CD1c-positive myeloid dendritic cell (primary cell): Measurements from ENCODE around the gene NBPF26.
"Not testable (repeated sequence)": the region's sequence is repeated elsewhere in the genome, so short reads cannot be mapped to it uniquely, and the experiment has no call there.

Experiments used
- DNase-seq: peaks from one replicate; pipeline ENCODE4 v3.0.0-alpha.2; 2016; ENCODE audit errors: extremely low spot score

Gene NBPF26

DNA sequence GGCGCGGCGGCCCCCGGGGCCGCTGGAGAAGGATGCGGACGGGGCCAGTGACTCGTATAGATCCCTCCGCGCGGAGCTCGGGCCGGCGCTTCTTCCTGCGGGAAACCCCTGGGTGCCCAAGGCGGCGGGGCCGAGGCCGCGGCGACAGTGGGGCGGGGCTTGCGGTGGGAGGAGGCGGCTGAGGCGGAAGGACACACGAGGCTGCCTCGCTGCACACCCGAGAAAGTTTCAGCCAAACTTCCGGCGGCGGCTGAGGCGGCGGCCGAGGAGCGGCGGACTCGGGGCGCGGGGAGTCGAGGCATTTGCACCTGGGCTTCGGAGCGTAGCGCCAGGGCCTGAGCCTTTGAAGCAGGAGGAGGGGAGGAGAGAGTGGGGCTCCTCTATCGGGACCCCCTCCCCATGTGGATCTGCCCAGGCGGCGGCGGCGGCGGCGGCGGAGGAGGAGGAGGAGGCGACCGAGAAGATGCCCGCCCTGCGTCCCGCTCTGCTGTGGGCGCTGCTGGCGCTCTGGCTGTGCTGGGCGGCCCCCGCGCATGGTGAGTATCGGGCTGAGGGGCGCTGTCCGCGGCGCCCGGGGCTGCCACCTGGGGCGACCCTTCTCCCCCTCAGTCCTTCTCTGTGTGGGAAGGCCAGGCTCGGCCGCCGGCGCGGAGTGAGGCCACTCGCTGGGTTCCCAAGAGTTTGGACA is at the start of gene NBPF26:
NBPF26 (plus strand) TSS at position 231 of the 688 bp plus-strand sequence.
- DNase-seq, result peak; percentile 73

GRCh38 chr1:120680106-120680819 is 43.5 kb upstream of the NBPF26 start:
- DNase-seq, result not testable (repeated sequence)

GRCh38 chr1:120680938-120681337 is 42.8 kb upstream of the NBPF26 start:
- DNase-seq, result not testable (repeated sequence)

- DNase-seq, result not testable (repeated sequence)
Observed at GRCh38 chr1:120684397-120684796, 39.3 kb upstream of the NBPF26 start.

GRCh38 chr1:120685622-120686021 is 38.1 kb upstream of the NBPF26 start:
- not testable (repeated sequence) for DNase-seq

GRCh38 chr1:120687250-120687649 is 36.5 kb upstream of the NBPF26 start:
- not testable (repeated sequence) for DNase-seq

- not testable (repeated sequence) for DNase-seq
Observed at GRCh38 chr1:120700807-120701562, 22.8 kb upstream of the NBPF26 start.

DNA sequence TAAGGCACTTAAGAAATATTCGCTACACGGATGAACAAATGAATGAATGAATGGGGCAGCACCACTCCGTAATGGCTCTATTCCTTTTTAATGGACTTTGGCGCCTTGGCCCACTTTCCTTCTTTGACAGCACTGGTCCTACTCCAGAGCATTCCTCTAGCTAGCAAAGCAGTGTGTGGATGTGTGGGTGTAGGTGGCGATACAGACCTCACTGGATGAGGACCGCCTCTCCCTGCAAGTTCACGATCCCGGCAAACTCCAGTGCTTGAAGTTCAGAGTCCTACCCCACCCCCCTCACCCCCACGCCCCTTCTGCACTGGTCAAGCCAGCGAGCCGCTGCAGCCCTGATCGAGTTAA is 409 bp upstream of the NBPF26 start:
- DNase-seq, result not testable (repeated sequence)

DNA sequence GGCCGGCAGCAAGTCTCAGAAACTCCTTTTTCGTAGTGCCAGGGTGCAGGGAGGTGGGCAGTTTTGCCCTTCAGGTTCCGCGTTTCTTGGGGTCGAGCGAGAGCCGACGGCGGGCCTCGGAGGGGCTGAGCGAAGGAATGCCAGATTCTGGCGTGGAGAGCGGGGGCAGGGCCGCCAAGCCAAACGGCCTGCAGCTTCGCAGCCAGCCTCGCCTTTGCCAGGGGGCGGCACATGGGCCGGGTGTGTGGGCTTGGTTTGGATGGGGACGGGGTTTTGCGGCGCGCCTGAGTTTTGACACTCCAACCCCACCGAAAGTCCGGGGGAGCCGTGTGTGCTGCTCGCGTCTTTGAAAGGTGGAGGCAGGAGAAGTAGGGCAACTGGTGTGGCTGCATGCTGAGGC is 762 bp downstream of the NBPF26 start:
- DNase-seq, result not testable (repeated sequence)

DNA sequence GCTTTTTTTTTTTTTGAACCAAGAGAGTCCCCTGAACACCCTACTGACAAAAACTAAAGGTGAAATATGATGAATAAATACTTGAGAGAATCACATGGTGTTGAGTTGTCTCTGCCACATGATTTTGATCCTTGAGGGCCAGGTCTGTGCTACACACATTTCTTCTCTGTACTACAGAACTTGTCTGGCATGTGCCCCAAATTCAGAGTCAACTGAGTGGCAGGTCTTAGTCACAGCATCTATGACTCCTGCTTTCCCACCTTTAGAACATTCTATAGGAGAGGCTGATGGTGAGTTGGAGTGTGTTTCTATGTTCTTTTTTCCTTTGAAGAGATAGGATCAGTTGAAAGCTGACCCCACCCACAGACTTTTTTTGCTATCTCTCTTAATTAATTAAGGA is 5.1 kb downstream of the NBPF26 start:
- DNase-seq, result not testable (repeated sequence)

DNA sequence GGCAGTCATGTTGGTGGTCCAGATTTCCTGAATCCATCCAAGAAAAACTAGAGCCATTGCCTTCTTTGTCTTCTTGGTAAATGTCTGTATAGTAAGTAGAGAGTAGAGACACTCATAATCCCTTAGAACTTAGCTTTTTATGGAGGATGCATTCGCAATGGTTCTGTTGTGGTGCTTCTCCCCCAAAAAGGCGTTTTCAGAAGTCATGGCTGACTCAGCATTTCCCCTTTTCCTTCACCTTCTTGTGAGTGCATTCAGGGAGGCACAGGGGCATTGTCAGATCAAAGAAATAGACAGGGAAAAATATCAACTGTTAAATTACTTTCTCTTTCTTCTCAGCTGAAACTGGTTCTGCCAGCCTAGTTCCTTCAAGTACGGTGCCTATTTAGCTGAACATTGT is 45.3 kb downstream of the NBPF26 start:
- not testable (repeated sequence) for DNase-seq

GRCh38 chr1:120805452-120805851 is 81.7 kb downstream of the NBPF26 start:
- peak; percentile 0 for DNase-seq

- DNase-seq, result peak; percentile 30
Observed at GRCh38 chr1:120811822-120812221, 88.1 kb downstream of the NBPF26 start.

- DNase-seq, result not testable (repeated sequence)
Observed at GRCh38 chr1:120825051-120825450, 101.3 kb downstream of the NBPF26 start.

GRCh38 chr1:120826623-120827022 is 102.9 kb downstream of the NBPF26 start:
- DNase-seq, result not testable (repeated sequence)

DNA sequence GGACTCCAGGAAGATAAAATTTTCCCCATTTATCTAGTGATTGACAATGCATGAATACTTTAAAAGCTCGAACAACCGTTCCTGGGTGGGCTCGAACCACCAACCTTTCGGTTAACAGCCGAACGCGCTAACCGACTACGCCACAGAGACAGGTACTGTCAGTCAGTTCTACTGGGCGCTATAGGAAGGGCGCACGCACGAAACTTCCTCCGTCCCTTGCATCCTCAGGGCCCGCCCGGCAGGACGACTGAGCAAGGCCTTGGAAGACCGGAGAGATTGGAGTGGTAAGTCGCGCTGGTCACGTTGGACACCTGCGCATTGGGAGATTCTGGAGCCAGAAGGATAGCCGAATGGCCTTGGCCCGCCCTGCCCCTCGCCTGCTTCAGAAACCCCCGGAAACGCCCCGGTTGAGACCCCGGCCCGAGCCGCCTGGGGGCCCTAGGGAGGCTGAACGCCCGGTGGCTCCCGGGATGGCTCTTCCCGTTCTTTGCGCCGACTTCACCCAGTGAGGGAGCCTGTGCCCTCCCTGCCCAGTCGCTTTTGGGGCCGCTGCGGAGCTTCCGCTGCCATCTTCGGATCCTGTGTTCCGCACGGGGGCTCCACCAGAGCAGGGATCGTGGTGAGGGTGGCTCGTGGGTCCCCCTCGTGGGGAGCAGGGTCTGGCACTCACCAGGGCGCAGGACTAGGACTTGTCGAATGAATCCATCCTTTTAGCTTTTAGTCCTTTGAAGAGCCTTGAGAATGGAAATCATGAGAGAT is 120.6 kb downstream of the NBPF26 start:
- DNase-seq, result peak; percentile 55

- not testable (repeated sequence) for DNase-seq
Observed at GRCh38 chr1:120844945-120845330, 121.2 kb downstream of the NBPF26 start.

DNA sequence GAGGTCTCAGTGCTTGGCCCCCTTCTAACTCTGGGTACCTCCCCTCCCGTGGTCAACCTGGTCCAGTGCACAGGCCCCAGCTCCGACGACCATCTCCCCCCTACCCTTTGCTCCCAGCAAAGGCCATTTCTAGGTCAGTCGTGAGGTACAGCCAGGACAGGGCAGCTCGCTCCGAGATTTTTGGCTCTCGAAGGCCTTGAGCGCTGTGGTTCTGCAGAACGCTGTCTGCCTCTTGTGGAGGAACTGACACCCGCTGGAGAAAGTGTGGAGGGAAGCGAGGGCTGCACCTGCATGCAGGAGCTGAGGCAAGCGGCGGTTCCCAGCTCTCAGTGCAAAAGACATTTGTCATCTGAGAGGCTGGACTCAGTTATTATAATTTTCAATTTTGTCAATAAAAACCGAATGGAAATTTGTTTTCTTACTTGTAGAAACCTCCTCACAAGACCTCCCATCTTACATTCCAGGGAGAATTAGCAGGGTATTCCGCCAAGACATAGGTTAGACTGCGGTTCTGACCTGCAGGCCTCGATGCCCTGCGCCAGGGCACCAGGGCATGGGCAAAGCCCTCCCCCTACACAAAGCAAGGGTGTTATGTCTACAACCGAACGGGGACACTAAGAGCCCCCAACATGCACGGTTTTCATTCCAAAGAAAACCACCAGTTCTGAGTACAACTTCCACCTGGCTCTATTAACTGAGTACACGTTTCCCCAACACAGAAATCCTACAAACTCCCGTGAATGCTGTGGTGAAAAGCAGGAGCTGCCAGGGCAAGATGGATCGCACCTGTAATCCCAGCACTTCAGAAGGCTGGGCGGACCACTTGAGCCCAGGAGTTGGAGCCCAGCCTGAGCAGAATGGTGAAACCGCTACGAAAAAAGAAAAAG is 125.9 kb downstream of the NBPF26 start:
- peak; percentile 23 for DNase-seq

GRCh38 chr1:120850287-120850536 is 126.5 kb downstream of the NBPF26 start:
- DNase-seq, result peak; percentile 76

DNA sequence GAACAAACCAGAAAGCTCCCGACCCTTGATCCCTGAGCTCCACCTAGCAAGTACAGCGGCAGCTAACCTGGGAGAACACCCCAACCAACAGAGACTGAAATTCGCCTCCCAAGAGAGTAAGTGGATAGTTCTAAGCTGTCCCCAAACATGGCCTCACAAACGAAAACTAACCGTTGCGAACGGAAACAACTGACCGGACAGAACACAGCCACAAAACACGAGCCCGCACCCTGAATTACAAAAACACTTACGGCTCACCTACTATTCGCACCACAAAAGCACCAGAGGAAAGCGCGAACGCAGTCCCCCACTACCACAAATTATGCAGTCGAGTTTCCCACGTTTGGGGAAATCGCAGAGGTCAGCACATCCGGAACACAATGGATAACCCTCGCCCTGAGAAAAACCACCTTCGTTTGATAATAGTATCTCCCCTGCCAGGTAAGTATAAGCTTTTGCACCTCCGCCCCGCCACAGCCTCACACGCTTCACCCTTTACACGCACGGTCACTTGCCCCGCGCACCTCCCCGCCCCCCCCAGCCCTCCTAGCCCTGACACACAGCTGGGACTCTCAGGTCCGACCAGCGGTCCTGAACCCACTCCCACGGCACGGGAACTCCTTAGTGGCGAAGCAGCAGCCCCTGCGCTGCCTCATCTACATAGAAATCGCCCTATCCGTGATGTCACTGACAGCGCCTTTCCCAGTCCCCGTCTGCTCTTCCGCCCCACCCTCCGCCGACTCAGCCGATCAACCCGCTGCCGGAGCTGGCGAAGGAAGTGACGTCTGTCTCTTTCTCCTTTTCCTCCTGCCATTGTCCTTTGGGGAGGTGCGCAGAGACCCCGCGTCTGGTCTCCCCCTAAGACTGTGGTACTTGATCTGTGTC is 127.0 kb downstream of the NBPF26 start:
- DNase-seq, result peak; percentile 98
